Smooth muscle cell of the brain vasculature (primary cell): ENCODE measurements around the gene RWDD2A.
"Not testable (repeated sequence)": the region's sequence is repeated elsewhere in the genome, so short reads cannot be mapped to it uniquely, and the experiment has no call there.

Source experiments
- DNase-seq: peaks from one replicate; pipeline ENCODE4 v3.0.0-alpha.2; 2012; ENCODE audit warnings: low read depth, low spot score

RWDD2A gene

DNA sequence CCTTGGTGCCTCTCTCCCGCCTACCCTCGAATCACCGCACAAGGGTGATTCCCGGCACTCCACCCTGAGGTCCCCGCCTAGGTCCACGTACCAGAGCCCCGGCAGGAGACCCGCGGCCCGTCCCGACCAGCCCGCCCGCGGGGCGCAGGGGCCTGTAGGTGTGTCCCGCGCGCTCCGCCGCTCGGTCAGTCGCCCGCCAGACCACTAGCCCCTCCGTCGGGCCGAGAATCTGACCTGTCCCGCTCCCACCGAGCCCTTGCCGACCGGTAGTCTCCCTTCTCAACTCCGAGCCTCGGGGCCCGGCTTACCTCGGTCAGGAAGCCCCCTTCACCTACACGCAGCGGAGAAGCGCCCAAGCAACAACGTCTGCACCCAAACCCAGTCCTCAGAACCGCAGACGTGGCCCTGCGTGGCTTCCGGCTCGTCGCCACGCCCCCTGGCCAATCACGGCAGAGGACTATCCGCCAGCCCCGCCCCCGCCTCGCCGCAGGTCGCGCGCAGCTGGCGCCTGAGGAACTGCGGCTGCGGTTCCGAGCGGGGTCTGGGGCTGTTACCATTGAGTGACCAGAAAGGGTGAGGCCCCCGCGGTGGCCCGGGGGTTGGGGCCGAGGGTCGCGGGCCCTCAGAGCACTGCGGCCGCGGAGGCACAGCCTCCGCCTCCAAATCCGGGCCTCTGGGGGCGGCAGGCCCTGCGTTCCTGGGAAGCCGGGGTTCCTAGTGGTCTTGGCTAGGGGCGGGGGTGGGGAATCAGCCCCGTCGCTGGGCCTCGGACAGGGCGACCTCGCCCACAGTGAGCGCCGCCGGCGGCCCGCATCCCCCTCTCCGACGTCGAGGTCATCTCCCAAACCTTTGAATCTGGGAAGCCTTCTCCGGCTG is at the start of gene RWDD2A, which contains the start of gene PGM3:
RWDD2A (plus strand) TSS at position 487 of the 876 bp plus-strand sequence. CDS start 1,095 bp downstream, outside the sequence.
PGM3 (minus strand) TSS at position 395 of the 876 bp plus-strand sequence. CDS start 2,253 bp downstream, outside the sequence.
- DNase-seq = peak; percentile 57

DNA sequence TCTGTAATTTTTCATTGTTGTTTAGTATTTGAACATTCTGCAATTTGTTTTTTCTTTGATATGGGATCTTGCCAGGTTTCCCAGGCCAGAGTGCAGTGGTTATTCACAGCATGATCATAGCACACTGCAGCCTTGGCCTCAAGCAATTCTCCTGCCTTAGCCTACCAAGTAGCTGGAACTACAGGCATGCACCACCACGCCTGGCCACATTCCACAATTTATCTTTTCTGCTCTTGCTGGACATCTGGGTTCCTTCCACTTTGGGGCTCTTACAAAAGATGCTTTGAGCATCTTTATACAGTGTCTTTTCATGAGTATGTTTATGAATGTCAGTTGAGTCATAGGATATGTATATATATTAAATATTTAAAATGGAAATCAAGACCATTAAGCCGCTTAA is 42.0 kb upstream of the RWDD2A start:
- DNase-seq = no peak

DNA sequence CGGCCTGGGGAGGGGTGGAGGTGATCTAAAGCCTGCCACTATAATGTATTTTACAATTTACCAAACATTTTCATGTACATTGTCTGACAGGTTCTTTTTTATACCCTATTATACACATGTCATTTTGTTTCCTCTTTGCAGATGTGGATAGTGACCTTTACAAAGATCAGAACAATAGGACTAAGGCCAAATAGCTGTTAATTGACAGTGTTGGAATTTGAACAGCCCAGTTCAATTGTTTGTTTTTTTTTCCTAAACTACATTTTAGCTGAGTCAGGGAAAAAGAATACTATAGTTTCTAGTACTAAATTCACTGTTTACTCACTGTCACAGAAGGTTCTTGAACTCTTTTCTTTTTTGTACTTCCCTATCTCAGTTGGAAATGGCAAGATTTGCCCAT is 40.2 kb upstream of the RWDD2A start:
- no peak for DNase-seq

DNA sequence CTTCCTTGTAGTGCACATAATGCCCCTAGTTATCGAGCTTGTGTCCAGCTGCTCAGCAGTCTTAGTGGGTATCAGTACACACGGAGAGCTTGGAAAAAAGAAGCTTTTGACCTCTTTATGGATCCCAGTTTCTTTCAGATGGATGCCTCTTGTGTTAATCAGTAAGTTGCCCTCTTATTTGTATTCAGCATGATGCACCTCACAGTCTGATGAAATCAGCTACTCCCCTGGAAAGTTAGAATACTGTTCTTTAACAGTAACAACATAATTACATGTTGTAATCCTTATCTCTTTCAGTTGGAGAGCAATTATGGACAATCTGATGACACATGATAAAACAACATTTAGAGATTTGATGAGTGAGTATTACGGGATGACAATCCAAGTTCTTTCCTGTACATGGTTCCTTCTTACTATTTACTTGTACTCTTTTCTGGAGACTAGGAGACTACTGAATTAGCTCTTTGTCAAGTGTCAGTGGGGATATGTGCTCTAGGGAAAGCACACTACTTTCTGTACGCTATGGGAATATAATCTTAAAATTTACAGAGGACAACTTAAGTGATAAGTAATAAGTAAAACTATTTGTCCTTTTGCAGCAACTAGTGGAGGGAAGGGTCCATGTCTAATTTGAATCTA is 39.2 kb upstream of the RWDD2A start:
- no peak for DNase-seq

DNA sequence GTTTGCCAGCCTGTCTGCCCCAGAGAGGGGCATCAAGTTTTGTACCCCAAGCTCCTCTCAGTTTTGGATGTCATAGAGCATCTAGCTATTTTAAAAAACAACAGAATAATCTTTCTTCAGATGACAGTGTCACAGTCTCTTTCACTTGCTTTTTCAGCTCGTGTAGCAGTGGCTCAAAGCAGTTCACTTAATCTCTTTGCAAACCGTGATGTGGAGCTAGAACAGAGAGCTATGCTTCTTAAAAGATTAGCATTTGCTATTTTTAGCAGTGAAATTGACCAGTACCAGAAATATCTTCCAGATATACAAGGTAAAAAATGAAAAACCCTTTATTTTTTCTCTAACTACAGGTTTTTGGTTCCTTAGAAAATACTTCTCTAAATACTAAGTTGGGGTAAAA is 37.4 kb upstream of the RWDD2A start:
- DNase-seq = no peak

DNA sequence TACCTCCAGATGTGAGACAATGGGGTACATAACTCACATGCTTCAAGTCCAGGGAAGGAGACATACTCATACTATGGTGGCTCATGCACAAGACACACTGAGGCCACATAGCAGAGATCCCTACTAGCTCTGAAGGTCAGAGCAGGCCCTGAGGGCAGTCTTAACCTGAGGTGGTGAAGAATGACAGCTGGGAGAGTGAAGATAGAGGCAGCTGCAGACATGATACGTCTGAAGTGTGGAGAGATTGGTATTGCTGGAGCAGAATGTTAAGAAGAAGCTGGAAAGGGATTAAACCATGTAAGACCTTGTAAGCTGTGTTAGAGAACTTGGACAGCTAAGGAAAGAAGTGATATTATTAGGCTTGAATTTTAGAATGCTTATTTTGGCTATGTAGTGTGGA is 33.0 kb upstream of the RWDD2A start:
- DNase-seq = no peak

DNA sequence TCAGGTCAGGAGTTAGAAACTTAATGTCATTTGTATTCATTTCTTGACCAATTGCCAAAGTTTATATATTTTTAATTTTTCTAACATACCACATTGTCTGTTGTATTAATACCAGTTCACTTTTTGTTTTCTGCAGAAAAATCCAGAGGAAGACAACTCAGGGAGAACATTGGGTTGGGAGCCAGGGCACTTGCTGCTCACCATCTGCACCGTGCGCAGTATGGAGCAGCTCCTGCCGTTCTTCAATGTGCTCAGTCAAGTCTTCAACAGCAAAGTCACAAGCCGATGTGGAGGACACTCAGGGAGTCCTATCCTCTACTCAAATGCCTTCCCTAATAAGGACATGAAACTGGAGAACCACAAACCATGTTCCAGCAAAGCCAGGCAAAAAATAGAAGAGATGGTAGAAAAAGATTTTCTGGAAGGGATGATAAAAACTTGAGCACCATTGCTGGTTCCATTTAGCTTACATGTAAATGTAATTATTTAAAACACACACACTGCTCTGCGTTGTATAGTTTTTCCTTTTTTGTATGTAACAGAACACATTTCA is 25.4 kb upstream of the RWDD2A start:
- no peak for DNase-seq

DNA sequence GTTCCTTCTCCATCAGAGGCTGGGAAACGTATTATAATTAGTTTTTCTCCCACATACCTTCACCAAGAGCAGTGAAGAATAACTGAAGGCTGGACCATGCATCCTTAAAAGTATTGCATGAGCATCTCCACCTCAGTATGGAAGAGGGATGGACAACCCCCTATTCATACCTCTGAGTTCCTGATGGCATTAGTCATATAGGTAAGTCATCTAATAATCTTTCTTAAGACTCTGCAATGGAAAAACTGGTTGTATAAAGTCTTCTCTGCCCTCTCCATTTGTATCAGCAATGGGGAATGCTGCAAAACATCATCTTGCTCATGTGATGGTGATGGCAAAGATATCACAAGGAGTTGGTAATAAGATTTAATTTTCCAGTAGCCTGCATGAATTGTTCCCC is 24.6 kb upstream of the RWDD2A start:
- DNase-seq = no peak

DNA sequence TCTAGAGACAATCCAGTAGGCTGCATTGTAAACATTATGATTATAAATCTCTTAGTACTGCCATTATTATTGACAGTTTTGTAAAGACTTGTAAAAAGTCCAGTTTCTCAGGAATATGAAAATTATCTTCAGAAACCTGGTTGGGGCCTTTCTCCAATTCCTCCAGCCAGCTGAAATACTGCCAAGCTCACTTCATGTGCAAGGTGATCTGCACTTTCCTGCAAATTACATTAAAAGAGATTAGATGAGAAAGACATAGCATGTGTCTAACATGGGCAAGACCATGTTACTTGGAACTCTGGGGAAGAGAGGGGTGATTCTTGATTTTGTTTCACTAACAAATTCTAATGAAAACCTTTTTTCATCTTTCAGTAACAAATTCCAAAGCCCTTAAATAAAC is 24.1 kb upstream of the RWDD2A start:
- DNase-seq = no peak

DNA sequence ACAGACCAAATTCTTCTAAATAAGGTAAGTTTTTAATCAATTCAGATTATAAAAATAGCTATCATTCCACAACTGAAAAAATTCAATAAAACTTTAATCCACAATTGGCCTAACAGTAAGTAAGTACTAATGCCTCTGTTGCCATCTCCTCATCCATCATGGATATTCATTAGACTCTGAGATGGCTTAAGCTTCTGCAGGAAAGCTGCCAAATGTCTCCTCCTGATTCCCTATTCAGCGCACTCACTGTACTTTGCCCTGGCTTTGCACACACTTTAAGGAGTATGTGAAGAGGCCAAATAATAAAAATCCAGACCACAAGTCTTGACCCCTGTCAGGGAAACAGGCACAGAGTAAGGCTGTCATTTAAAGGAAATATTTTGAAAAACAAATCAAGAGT is 23.6 kb upstream of the RWDD2A start:
- no peak for DNase-seq

DNA sequence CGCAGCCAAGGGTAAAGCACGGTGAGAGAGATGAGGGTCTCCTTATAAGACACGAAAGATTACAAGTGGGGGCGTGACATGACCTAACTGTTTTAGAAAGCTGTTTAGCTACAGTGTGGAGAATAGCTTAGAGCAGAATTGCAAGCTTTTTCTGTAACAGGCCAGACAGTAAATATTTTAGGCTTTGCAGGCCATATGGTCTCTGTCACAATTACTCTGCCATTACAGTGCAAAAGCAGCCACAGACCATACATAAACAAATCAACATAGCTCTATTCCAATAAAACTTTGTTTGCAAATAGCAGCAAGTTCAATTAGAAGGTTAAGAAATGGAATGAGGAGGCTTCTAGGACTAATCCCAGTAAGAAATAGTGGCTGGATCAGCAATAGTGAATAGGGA is 16.9 kb upstream of the RWDD2A start:
- no peak for DNase-seq

DNA sequence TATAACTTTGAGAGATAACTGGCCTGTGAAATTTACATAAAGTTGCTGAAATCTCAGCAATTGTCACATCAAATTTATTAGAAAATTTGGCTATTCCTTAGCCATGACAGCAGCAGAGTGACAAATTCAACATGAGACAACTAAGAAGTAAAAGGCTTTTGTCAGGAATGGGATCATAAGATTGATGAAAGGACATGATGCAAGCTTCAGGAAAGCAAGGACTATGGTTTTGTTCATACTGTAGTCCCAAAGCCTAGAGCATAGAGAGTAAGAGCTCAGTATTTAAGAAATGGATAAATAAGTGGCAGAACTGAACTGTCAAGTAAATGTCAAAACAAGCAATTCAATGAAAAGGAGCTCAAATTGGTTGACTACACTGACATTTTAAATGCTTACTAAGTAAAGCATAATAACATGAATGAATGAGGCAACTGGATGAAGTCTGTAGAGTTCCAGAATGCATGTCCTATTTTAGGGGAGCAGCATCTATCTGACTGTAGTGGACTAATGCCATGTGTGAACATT is 12.7 kb upstream of the RWDD2A start:
- DNase-seq = no peak

DNA sequence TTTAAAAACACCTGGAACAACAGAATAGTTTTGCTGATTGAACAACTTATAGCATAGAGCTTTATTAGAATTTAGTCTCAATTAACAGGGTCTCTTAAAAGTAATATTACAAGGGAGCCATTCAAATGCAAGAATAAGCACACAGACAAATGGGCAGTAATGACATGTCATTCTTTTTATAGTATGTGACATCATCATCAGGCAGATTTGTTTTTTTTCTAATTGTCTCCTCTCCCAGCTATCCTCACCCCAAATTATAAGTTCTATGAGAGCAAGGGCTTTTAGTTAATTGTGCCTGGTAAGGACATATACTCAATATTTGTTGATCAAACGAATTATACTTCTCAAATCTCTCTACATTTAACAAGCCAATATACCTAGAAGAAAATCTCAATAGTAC is 11.0 kb upstream of the RWDD2A start:
- DNase-seq = no peak

DNA sequence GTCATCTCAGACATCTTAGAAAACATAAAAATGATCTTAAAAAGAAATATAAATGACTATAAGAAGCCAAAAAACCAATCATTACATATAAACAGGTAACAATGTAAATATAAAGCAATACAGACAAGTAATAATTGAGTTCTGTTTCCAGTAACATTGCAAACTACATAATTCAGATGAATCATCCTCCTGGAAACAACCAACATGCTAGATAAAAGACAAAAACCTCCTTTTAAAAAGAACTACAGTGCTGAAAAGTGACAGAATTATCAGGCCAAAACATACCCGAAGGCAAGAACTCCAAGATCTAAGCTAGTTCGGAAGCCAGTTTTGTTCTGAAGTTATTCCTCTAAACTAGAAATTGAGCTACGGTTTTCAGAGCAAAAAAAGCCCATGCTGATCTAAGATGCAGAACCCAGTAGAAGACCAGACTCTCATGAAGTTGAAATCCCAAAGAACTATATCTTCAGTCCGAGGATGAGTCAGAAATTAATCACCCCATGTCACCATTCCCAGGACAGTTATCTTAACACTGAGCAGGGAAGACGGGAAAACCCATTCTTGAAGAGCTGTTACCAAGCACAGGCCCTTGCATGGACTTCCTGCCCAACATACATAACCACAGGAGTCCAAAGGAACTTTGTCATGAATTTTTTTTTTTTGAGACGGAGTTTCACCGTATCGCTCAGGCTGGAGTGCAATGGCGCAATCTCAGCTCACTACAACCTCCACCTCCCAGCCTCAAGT is 9.9 kb upstream of the RWDD2A start:
- DNase-seq = no peak

DNA sequence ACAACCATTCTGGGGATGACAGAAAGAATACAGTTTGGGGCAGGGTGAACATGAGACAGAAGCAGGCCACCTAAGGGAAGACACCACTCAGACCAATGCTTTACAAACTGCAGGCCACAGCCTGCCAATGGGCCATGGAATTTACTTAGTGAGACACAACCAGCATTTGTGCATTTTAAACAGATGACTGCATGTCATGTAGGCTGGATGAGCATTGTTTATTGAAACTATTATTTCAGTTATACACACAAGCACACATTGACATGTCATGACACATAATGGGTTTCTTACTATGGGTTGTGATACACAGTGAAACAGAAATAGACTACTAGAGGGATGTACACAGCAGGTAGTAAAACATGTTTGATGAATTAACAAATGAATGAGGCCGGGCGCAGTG is 8.1 kb upstream of the RWDD2A start:
- no peak for DNase-seq

DNA sequence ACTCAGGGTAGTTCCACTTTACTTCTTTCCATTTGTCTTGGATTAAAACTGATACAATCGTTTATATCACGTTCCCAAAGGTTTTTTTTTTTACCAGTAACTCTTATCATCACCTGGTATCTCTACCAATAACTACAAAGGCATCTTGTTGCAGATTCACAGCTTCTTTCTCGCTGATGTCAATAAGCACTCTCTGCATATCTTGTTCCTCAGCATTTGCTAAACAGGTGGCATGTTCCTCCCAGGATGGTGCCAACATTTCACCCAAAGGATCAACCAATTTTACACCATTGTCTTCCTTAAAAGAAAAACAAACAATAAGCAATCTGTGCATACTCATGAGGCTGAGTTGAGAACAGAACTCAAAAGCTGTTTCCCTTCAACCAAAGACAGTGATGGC is 4.7 kb upstream of the RWDD2A start:
- no peak for DNase-seq

DNA sequence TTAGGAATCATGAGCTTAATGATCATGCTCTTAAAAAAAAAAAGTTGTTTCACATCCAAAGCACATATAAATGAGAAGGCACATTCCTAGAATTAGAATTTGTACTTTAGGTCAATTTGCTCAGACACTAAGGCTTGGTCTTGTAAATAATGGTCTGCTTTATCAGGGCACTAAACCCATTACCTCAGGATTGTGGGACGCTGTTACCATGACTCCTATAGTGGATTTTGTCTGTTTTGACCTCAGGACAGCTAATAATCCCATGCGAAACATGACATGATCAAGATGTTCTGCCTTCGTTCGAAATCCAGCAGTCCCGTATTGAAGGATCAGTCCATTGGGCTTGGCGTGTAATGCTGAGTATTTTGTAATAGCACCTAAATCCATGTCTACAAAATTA is 2.5 kb upstream of the RWDD2A start:
- no peak for DNase-seq

DNA sequence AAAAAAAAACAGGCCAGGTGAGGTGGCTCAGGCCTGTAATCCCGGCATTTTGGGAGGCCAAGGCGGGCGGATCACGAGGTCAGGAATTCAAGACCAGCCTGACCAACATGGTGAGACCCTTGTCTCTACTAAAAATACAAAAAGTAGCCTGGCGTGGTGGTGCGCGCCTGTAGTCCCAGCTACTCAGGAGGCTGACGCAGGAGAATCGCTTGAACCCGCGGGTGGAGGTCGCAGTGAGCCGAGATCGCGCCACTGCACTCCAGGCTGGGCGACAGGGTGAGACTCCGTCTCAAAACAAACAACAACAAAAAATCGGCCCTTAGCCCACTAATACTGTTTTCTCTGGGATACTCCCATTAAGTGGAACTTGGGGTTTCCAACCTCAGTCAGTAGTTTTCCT is 1.2 kb upstream of the RWDD2A start:
- DNase-seq = not testable (repeated sequence)

DNA sequence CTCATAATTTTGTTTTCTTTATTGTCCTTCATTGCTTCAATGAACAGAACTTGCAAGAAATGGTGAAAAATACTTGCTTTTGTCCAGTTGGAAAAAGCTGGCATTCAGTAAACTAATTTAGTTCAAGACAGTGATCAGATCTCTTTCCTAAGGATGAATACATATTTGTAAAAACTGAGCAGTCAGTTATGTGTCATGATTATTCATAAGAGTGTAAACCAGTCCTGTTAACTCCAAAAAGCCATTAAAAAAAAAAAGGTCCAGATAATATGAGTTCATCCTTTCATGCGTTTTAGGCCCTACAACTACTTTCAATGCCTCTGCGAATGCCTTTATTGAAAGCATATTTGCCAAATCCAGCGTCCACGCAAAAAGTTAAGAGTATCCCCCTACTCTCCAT is 701 bp upstream of the RWDD2A start:
- DNase-seq = no peak

DNA sequence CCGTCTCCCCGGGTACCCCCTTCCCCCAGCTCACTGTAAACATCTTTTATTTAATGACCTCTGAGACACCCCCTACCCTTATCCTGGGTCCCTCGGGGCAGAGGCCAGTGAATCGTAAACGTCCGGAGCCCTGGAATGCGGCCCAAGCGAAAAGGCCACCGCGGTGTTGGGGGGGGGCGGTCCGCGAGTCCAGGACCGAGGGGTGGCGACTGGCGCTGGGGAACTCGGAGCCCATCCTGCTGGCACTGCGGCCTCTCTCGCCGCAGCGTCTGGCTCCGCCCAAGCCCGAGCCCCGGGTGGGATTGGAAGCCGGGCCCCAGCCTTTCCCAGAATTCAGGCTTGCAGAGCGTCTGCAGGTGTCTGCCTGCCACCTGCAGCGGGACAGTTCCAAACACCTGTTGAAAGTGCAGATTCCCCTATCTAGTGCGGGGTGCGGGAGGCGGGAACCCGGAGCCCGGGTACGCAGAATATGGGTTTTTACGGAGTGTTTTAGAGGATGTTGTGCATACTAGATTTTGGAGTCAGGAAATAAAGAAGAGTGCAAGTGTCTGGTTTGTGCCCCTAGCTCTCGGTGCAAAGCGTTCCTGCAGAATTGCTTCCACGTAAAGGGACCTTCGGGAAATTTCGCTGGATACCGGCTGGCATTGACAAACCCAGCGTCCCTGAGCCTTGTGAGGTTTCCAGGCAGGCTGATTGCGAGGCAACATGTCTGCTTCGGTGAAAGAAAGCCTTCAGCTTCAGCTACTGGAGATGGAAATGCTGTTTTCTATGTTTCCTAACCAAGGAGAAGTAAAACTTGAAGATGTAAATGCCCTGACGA is 800 bp downstream of the RWDD2A start:
- DNase-seq = no peak
